HCT116 (cell line): ENCODE results near the gene ZNF276.

Experiments
- ELF1 ChIP-seq: IDR thresholded peaks from 2 replicates; pipeline ENCODE4 v1.6.1; 2012; ENCODE audit warnings: low read depth, borderline replicate concordance
- EZH2phosphoT487 ChIP-seq: fragments of 200-600 bp; IDR thresholded peaks from 2 replicates; pipeline ENCODE4 v1.6.1; 2018; ENCODE audit warnings: antibody characterized with exemption, borderline replicate concordance
- POLR2A ChIP-seq: IDR thresholded peaks from 2 replicates; pipeline ENCODE4 v1.7.0; 2011; ENCODE audit warnings: borderline replicate concordance; ENCODE audit not compliant: insufficient read depth, insufficient read length; ENCODE audit errors: extremely low read depth
- POLR2AphosphoS5 ChIP-seq: IDR thresholded peaks from 2 replicates; pipeline ENCODE4 v1.6.1; 2011; ENCODE audit warnings: mild to moderate bottlenecking, low read depth, low read length, moderate library complexity
- RAD21 ChIP-seq: IDR thresholded peaks from 2 replicates; pipeline ENCODE4 v1.6.1; 2012; ENCODE audit warnings: low read depth, mild to moderate bottlenecking
- ZNF274 ChIP-seq: fragments of 200-500 bp; sonication (Bioruptor generic); IDR thresholded peaks from 2 replicates; pipeline ENCODE4 v1.6.1; 2014; ENCODE audit warnings: mild to moderate bottlenecking, low read depth, low read length, inconsistent platforms
- TF ChIP-seq, protein P1 (sequence below), 3 experiments: fragments of 200-600 bp in 1 of 3; sonication (generic) in 1 of 3; IDR thresholded peaks in 2 of 3; conservative IDR thresholded peaks in 1 of 3; 2 replicates each; pipeline ENCODE4 v1.5.1; 2012 to 2017; ENCODE audit warnings: low read depth in 2 of 3, low read length in 2 of 3, antibody characterized with exemption in 1 of 3, borderline replicate concordance in 1 of 3, control low read depth in 1 of 3, mild to moderate bottlenecking in 1 of 3, mixed read lengths in 1 of 3, mixed run types in 1 of 3, moderate library complexity in 1 of 3; ENCODE audit not compliant: insufficient read depth in 1 of 3
- TF ChIP-seq, protein P2 (sequence below): IDR thresholded peaks from 2 replicates; pipeline ENCODE4 v1.6.1; 2012
- TF ChIP-seq, protein P3 (sequence below): IDR thresholded peaks from 2 replicates; pipeline ENCODE4 v1.6.1; 2011; ENCODE audit warnings: mild to moderate bottlenecking, low read length, moderate library complexity; ENCODE audit not compliant: insufficient replicate concordance; ENCODE audit errors: extremely low read depth
- TF ChIP-seq, protein P4 (sequence below): IDR thresholded peaks from 2 replicates; pipeline ENCODE4 v1.6.1; 2012; ENCODE audit warnings: low read depth

DNA sequence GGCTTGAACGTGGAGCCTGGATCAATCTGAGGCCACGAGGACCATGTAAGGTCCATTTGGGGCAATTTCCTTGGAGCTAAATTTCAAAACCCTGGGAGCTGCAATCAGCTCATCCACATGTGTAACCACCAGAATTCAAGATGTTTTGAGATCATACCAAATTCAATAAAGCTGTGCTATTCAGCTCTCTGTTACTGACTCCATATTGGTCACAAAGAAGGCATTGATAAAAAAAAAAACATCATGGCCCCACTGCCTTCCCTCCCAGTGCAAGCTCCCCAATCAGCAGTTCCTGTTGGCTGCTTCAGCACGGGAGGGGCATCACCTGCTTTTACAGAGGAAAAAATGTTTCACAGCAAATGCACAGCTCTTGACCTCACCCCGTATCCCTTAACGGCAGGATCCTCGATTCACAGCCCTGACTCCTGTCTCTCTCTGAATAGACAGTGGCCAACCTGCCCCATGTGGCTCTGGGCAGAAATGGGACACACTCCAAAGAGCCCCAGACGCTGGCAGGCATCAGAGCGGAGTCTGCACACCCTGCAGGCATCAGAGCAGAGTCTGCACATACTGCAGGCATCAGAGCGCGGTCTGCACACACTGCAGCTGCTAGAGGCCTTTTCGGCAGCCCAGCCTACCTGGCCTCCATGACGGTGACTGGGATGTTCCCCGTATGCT, 58.0 kb downstream of the ZNF276 start:
- TF ChIP-seq, protein P1, sequence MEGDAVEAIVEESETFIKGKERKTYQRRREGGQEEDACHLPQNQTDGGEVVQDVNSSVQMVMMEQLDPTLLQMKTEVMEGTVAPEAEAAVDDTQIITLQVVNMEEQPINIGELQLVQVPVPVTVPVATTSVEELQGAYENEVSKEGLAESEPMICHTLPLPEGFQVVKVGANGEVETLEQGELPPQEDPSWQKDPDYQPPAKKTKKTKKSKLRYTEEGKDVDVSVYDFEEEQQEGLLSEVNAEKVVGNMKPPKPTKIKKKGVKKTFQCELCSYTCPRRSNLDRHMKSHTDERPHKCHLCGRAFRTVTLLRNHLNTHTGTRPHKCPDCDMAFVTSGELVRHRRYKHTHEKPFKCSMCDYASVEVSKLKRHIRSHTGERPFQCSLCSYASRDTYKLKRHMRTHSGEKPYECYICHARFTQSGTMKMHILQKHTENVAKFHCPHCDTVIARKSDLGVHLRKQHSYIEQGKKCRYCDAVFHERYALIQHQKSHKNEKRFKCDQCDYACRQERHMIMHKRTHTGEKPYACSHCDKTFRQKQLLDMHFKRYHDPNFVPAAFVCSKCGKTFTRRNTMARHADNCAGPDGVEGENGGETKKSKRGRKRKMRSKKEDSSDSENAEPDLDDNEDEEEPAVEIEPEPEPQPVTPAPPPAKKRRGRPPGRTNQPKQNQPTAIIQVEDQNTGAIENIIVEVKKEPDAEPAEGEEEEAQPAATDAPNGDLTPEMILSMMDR (IDR thresholded peaks at IDR 0.05 in 2 of 3, conservative IDR thresholded peaks at IDR 0.05 in 1 of 3; ENCODE audit: borderline replicate concordance in 1 of 3, insufficient read depth in 1 of 3, low read depth in 2 of 3, low read length in 2 of 3): no peak
- TF ChIP-seq EZH2phosphoT487: no peak
- no peak for TF ChIP-seq POLR2AphosphoS5
- TF ChIP-seq, protein P2, sequence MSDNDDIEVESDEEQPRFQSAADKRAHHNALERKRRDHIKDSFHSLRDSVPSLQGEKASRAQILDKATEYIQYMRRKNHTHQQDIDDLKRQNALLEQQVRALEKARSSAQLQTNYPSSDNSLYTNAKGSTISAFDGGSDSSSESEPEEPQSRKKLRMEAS: no peak
- TF ChIP-seq RAD21: no peak
- TF ChIP-seq, protein P3, sequence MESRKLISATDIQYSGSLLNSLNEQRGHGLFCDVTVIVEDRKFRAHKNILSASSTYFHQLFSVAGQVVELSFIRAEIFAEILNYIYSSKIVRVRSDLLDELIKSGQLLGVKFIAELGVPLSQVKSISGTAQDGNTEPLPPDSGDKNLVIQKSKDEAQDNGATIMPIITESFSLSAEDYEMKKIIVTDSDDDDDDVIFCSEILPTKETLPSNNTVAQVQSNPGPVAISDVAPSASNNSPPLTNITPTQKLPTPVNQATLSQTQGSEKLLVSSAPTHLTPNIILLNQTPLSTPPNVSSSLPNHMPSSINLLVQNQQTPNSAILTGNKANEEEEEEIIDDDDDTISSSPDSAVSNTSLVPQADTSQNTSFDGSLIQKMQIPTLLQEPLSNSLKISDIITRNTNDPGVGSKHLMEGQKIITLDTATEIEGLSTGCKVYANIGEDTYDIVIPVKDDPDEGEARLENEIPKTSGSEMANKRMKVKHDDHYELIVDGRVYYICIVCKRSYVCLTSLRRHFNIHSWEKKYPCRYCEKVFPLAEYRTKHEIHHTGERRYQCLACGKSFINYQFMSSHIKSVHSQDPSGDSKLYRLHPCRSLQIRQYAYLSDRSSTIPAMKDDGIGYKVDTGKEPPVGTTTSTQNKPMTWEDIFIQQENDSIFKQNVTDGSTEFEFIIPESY: no peak
- no peak for TF ChIP-seq POLR2A
- no peak for TF ChIP-seq ZNF274
- no peak for TF ChIP-seq ELF1
- TF ChIP-seq, protein P4, sequence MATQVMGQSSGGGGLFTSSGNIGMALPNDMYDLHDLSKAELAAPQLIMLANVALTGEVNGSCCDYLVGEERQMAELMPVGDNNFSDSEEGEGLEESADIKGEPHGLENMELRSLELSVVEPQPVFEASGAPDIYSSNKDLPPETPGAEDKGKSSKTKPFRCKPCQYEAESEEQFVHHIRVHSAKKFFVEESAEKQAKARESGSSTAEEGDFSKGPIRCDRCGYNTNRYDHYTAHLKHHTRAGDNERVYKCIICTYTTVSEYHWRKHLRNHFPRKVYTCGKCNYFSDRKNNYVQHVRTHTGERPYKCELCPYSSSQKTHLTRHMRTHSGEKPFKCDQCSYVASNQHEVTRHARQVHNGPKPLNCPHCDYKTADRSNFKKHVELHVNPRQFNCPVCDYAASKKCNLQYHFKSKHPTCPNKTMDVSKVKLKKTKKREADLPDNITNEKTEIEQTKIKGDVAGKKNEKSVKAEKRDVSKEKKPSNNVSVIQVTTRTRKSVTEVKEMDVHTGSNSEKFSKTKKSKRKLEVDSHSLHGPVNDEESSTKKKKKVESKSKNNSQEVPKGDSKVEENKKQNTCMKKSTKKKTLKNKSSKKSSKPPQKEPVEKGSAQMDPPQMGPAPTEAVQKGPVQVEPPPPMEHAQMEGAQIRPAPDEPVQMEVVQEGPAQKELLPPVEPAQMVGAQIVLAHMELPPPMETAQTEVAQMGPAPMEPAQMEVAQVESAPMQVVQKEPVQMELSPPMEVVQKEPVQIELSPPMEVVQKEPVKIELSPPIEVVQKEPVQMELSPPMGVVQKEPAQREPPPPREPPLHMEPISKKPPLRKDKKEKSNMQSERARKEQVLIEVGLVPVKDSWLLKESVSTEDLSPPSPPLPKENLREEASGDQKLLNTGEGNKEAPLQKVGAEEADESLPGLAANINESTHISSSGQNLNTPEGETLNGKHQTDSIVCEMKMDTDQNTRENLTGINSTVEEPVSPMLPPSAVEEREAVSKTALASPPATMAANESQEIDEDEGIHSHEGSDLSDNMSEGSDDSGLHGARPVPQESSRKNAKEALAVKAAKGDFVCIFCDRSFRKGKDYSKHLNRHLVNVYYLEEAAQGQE: no peak
